SK-N-MC (cell line): ENCODE results near the gene TRDMT1.

Experiments
- DNase-seq: peaks from one replicate; pipeline ENCODE4 v3.0.0-alpha.2; 2011; ENCODE audit warnings: low read depth, low spot score
- H3K27ac ChIP-seq: fragments of 200-600 bp; sonication (generic); 2 replicates; pipeline ENCODE4 v1.5.1; 2016; ENCODE audit warnings: mixed run types
- H3K36me3 ChIP-seq: fragments of 200-600 bp; sonication (generic); 2 replicates; pipeline ENCODE4 v1.6.1; 2017; ENCODE audit warnings: antibody characterized with exemption, low read length, mixed read lengths; ENCODE audit not compliant: insufficient read depth
- H3K4me3 ChIP-seq: fragments of 200-600 bp; sonication (generic); 2 replicates; pipeline ENCODE4 v1.5.1; 2016
- H3K9ac ChIP-seq: fragments of 200-600 bp; sonication (generic); 2 replicates; pipeline ENCODE4 v1.8.0; 2017; ENCODE audit warnings: mixed run types, mixed read lengths; ENCODE audit not compliant: insufficient read length
- H3K9me3 ChIP-seq: fragments of 200-600 bp; sonication (generic); 2 replicates; pipeline ENCODE4 v1.6.1; 2017; ENCODE audit warnings: low read depth, mild to moderate bottlenecking, antibody characterized with exemption, low read length, moderate library complexity, mixed read lengths
- EZH2 ChIP-seq: fragments of 200-600 bp; sonication (generic); IDR thresholded peaks from one replicate; pipeline ENCODE4 v1.6.1; 2017; ENCODE audit warnings: antibody characterized with exemption
- FOXP2 ChIP-seq: optimal IDR thresholded peaks from 2 replicates; pipeline ENCODE3; 2011; ENCODE audit warnings: mild to moderate bottlenecking, moderate library complexity; ENCODE audit not compliant: insufficient read depth; ENCODE audit errors: extremely low read length, control extremely low read depth
- POLR2AphosphoS5 ChIP-seq: IDR thresholded peaks from 2 replicates; pipeline ENCODE4 v1.6.1; 2012; ENCODE audit warnings: mild to moderate bottlenecking, low read depth, low read length, borderline replicate concordance

The TRDMT1 gene

DNA sequence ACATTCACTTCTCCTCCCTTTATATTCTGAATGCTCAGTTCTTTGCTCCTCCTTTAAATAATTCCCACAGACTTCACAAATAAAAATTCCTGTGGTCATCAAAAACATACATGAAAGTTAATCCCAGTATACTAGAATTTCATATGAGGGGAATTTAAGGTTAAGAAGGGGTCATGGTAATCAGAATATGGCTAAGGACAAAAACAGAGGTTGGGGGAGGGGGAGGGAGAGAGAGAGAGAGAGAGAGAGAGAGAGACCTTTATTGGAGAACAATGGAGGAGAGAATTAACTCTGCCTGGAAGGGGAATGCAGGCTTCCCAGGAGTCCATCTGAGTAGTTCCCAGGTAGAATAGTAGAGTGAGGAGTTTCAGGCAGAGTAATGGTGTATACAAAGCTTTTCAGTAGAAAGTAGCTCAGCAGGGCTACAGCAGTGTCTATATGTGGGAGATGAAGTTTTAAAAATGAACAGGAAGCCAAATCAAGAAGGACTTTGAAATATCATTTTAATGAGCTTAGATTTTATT is 66.7 kb downstream of the TRDMT1 start:
- H3K36me3 ChIP-seq, result no peaks in the 10 kb centered on the region
- TF ChIP-seq FOXP2 (no peak), POLR2AphosphoS5 (no peak), EZH2 (no peak)
- DNase-seq, result no peak

DNA sequence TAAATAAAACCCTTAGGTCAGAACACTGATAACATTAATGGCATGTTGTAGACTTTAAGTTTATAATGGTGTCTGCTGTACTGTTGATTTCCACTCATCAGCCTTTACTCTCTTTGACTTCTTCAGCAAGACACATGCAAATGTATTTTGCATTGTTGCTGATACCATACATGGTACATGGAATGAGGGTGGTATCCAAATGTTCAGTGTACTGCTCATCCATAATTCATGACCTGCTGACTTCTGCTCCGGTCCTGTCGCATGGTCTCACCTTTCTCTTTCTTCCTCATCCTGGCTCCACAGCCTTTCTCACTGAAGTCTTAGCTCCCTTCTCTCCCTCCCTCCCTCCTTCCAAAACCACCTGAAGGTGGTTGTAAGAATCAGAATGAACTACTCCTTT is 67.2 kb downstream of the TRDMT1 start:
- Histone ChIP-seq H3K4me3 (no peak overlapping the region), H3K9ac (no peak overlapping the region), H3K9me3 (no peaks in the 10 kb centered on the region), H3K36me3 (no peaks in the 10 kb centered on the region), H3K27ac (no peak overlapping the region)
- TF ChIP-seq POLR2AphosphoS5 (no peak), FOXP2 (no peak), EZH2 (no peak)
- DNase-seq, result no peak

More for the DNA sequence above, 66.7 kb downstream of the TRDMT1 start:
- Histone ChIP-seq H3K9me3 (no peaks in the 10 kb centered on the region), H3K9ac (no peak overlapping the region), H3K4me3 (no peak overlapping the region), H3K27ac (no peak overlapping the region)

DNA sequence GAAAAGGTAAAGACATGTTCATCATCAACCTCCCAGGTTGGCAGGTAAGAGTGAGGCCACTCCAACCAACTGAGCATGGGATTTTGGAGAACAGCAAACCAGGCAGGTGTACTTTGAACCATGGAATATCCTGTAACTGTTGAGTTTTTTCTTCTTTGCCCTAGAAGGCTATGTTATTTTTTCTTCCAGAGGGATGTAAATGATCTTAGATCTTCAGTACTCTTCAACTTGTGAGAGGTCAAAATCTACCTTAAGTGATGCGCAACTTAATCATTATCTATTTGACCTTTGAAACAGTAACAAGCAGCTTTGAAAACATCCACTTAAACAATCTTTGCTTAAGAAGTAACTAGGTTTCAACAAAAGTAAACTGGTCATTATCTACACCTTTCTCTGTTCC is 71.7 kb downstream of the TRDMT1 start, which contains the start of gene CUBN:
Gene CUBN, minus strand, starts transcription at position 71 of the 400 bp plus-strand sequence. Its CDS starts 46 bp downstream, at position 25.
- Histone ChIP-seq H3K27ac (no peak within 1 kb of the TSS), H3K9ac (no peak within 1 kb of the TSS), H3K36me3 (no peaks in the 10 kb centered on the region), H3K4me3 (no peak within 1 kb of the TSS), H3K9me3 (no peaks in the 10 kb centered on the region)
- TF ChIP-seq EZH2, result no peak
- TF ChIP-seq FOXP2, result no peak
- no peak for TF ChIP-seq POLR2AphosphoS5
- DNase-seq, result no peak

DNA sequence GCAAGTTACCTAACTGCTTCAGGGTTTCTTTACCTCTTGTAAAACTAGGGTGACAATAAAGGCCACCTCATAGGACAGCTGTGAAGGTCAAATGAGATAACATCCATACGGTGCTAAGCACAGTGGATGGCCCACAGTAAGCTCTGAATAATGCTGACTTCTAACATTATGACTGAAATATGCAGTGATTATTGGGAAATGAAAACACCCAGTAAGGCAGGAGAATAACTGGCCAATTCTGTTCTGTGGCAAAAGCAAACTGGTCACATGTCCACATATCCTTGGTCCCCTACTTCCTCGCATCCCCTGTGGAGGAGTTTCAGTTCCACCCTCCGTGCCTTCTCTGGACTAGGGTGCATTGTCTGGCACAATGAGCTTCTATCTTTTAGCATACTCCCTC is 73.2 kb downstream of the TRDMT1 start:
- Histone ChIP-seq H3K36me3 (no peaks in the 10 kb centered on the region), H3K27ac (no peak overlapping the region), H3K9ac (no peak overlapping the region), H3K9me3 (no peaks in the 10 kb centered on the region), H3K4me3 (no peak overlapping the region)
- DNase-seq, result no peak
- TF ChIP-seq FOXP2, result no peak
- TF ChIP-seq EZH2, result no peak
- TF ChIP-seq POLR2AphosphoS5, result no peak

DNA sequence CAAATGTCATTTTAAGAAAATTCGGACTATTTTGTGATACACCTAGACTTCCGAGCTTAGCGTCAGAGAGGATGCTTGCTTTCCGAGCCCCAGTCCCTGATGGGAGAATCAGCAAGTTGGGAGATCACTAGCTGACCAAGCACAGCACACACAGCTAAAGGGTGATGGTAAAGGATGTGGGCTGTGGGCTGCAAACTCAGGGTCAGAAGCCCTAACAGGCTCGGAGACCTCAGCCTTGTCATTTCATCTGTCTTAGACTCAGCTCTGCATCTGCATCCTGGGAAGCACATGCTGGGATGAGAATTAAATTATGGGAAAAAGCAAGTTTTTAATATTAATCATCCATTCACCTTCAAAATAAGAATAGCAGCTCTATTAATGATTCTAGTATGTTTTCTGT is 75.1 kb downstream of the TRDMT1 start:
- Histone ChIP-seq H3K36me3 (no peaks in the 10 kb centered on the region), H3K27ac (no peak overlapping the region), H3K4me3 (no peak overlapping the region), H3K9me3 (no peaks in the 10 kb centered on the region), H3K9ac (no peak overlapping the region)
- TF ChIP-seq FOXP2 (no peak), POLR2AphosphoS5 (no peak), EZH2 (no peak)
- no peak for DNase-seq

DNA sequence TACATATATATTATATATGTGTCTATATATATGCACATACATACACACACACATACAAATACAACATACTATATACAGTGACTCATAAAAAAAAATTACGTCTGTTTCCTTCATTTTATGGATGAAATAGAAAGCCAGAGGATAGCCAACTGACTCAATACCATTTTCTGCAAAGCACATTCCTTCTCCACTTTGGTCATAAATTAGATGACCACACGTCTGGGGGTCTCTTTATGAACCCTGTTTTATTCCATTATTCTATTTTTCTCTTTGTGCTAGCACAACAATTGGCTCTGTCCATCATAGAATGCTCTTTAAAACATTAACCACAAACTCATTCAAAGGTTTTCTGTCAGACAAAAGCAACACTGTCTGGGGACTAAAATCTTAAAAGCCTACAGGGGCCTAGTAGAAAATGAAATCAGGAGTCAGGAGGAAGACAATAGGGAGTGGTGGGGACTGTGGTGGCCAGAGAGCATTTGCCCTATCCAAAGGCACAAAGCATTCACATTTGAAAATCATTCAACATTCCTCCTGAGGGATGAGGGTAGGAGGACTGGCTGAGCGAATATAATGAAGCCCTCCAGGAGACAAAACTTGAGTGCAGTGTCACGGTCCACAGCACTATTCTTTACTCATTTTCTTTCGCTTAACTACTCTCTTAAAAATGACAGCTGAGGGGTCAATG is 76.1 kb downstream of the TRDMT1 start:
- Histone ChIP-seq H3K4me3 (no peak overlapping the region), H3K27ac (no peak overlapping the region), H3K9me3 (no peaks in the 10 kb centered on the region), H3K9ac (no peak overlapping the region), H3K36me3 (no peaks in the 10 kb centered on the region)
- DNase-seq, result no peak
- TF ChIP-seq FOXP2, result no peak
- no peak for TF ChIP-seq POLR2AphosphoS5
- TF ChIP-seq EZH2, result no peak

DNA sequence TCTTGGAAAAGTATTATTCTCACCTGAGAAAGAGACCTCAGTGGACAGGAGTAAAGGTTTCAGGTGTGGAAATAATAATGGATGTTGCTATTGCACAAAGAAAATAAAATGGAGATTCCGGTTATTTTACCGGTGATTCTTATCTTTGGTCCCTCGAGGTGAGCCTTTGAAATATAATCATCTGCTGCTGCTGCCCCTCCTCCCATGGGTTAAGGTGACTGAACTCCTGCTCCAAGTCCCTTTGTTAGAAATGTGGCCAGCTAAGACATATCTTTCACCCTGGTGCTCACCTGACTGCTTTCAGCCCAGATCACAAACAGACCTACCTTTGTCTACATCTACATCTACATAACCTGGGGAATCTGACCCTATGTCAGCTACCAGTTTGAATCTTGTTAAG is 77.5 kb downstream of the TRDMT1 start:
- Histone ChIP-seq H3K9me3 (no peaks in the 10 kb centered on the region), H3K27ac (no peak overlapping the region), H3K4me3 (no peak overlapping the region), H3K9ac (no peak overlapping the region), H3K36me3 (no peaks in the 10 kb centered on the region)
- TF ChIP-seq EZH2, result no peak
- no peak for TF ChIP-seq FOXP2
- TF ChIP-seq POLR2AphosphoS5, result no peak
- DNase-seq, result no peak

DNA sequence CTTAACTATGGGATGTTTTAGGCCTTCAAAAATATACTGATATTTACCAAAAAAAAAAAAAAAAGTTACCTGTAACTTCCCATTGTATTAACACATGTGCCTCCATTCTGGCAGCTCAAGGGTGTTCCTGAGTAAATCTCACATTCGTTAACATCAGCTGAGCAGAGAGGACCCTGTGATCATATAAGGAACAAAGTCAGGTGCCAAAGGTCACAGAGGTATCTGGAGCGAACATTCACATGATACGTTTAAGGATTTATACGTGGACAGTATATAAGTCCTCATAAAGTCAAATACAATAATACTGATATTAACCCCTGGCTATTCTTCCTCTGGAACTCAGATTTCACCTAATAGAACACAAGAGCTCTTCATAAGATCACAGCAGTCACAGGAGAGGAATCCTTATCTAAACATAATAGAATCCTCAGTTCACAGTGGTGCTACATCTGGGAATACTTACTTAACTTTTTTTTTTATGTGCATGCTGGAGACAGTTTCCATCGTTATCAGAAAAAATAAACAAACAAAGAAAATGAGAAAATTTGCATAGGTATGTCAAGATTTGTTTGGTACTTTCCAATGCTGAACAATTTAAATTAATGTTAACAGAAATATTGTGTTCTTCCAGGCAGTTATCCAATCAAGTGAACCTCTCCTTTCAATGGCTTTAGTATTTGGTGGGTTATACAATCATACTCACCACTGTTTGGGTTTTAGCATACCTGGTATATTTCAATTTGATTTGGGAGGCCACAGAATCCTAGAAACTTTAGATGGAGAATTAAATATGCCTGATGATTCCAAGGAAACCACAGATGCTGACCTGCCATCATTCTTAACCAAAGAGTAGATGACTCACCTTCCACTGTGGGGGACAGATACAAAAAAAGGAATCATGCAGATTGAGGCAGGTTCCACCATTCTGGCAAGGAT is 78.5 kb downstream of the TRDMT1 start:
- Histone ChIP-seq H3K27ac (no peak overlapping the region), H3K9ac (no peak overlapping the region), H3K4me3 (no peak overlapping the region), H3K36me3 (no peaks in the 10 kb centered on the region), H3K9me3 (no peaks in the 10 kb centered on the region)
- TF ChIP-seq FOXP2, result no peak
- TF ChIP-seq POLR2AphosphoS5, result no peak
- no peak for TF ChIP-seq EZH2
- no peak for DNase-seq

DNA sequence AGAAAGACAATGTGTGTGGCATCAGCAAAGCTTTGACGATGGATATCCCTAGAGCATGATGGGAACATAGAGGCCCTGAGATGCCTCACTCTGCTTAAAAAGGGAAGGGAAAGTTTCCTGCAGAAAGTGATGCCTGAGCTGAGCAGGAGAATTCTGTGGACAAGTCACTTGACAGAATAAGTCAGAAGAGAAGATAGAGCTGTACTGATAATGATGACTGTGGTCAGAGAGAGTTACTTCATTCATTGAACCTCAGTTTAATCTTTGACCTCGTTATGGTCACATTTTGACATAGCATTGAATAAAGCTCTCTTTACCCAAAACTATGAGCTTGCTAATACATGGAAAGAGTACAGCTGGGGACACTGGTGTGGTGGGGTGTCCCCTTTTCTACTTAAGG is 79.4 kb downstream of the TRDMT1 start:
- TF ChIP-seq FOXP2, result no peak
- Histone ChIP-seq H3K9me3 (no peaks in the 10 kb centered on the region), H3K36me3 (no peaks in the 10 kb centered on the region), H3K9ac (no peak overlapping the region), H3K4me3 (no peak overlapping the region), H3K27ac (no peak overlapping the region)
- no peak for DNase-seq
